Duodenal mucosa (tissue), 2 donors: ENCODE measurements around the gene FRMD5.
"Not testable (repeated sequence)": the region's sequence is repeated elsewhere in the genome, so short reads cannot be mapped to it uniquely, and the experiment has no call there.

Source experiments
- H3K27ac ChIP-seq: one replicate; pipeline ENCODE4 v1.7.0; 2013; ENCODE audit warnings: low read depth, low read length
- H3K27me3 ChIP-seq, 2 donors: one replicate each; pipeline ENCODE4 v1.7.0; 2013; ENCODE audit warnings: low read length in 2 of 2, control low read depth in 1 of 2; ENCODE audit not compliant: insufficient read depth in 2 of 2, control insufficient read depth in 1 of 2
- H3K36me3 ChIP-seq, 2 donors: one replicate each; pipeline ENCODE4 v1.7.0; 2013; ENCODE audit warnings: low read length in 2 of 2, control low read depth in 1 of 2; ENCODE audit not compliant: insufficient read depth in 2 of 2, control insufficient read depth in 1 of 2
- H3K4me1 ChIP-seq, 2 donors: one replicate each; pipeline ENCODE4 v1.7.0; 2013; ENCODE audit warnings: low read length in 2 of 2, control low read depth in 1 of 2; ENCODE audit not compliant: insufficient read depth in 2 of 2, control insufficient read depth in 1 of 2
- H3K4me3 ChIP-seq, 2 donors: one replicate each; pipeline ENCODE4 v1.7.0; 2013; ENCODE audit warnings: low read length in 2 of 2, low read depth in 1 of 2
- H3K9ac ChIP-seq, 2 donors: one replicate each; pipeline ENCODE4 v1.7.0; 2013; ENCODE audit warnings: low read length in 2 of 2, low read depth in 1 of 2
- H3K9me3 ChIP-seq, 2 donors: one replicate each; pipeline ENCODE4 v1.7.0; 2013; ENCODE audit warnings: low read length in 2 of 2, control low read depth in 1 of 2; ENCODE audit not compliant: control insufficient read depth in 1 of 2

The FRMD5 gene

GRCh38 chr15:43879386-43880355, 315.4 kb downstream of the FRMD5 start:
- Histone ChIP-seq H3K27me3 (no peaks in the 10 kb centered on the region), H3K27ac (no peak overlapping the region), H3K36me3 (no peaks in the 10 kb centered on the region), H3K9me3 (no peaks in the 10 kb centered on the region), H3K9ac (no peak overlapping the region), H3K4me1 (no peaks in the 10 kb centered on the region), H3K4me3 (no peak overlapping the region)

GRCh38 chr15:43878446-43878845, 316.6 kb downstream of the FRMD5 start:
- Histone ChIP-seq H3K27me3 (no peaks in the 10 kb centered on the region), H3K36me3 (no peaks in the 10 kb centered on the region), H3K4me3 (no peak overlapping the region), H3K27ac (no peak overlapping the region), H3K4me1 (no peaks in the 10 kb centered on the region), H3K9ac (no peak overlapping the region), H3K9me3 (no peaks in the 10 kb centered on the region)

DNA sequence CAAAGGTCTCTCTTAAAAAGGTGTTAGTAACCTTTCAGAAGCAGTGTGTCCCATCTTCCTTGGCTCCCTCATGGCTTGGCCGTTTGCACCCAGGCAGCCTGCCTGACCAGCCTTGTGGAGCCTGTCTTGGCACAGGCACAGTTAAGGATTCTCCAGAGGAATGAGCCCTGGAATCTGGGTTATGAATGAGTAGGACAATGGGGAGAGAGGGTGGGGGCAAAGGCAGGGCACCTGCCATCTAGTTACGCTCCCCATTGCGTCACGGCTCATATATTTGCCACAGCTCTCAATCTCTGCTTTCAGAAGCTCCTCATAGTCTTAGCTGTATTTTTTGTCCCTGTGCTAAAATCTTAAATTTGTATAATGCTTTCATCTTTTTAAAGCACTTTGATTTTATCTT, 317.7 kb downstream of the FRMD5 start:
- Histone ChIP-seq H3K9ac (no peak overlapping the region), H3K9me3 (no peaks in the 10 kb centered on the region), H3K36me3 (no peaks in the 10 kb centered on the region), H3K4me1 (no peaks in the 10 kb centered on the region), H3K4me3 (no peak overlapping the region), H3K27ac (no peak overlapping the region), H3K27me3 (no peaks in the 10 kb centered on the region)

GRCh38 chr15:43876872-43877271, 318.2 kb downstream of the FRMD5 start:
- H3K4me3 ChIP-seq = no peak overlapping the region
- no peaks in the 10 kb centered on the region for H3K36me3 ChIP-seq
- H3K4me1 ChIP-seq = no peaks in the 10 kb centered on the region
- no peak overlapping the region for H3K9ac ChIP-seq
- no peak overlapping the region for H3K27ac ChIP-seq
- H3K9me3 ChIP-seq = no peaks in the 10 kb centered on the region
- H3K27me3 ChIP-seq = no peaks in the 10 kb centered on the region

DNA sequence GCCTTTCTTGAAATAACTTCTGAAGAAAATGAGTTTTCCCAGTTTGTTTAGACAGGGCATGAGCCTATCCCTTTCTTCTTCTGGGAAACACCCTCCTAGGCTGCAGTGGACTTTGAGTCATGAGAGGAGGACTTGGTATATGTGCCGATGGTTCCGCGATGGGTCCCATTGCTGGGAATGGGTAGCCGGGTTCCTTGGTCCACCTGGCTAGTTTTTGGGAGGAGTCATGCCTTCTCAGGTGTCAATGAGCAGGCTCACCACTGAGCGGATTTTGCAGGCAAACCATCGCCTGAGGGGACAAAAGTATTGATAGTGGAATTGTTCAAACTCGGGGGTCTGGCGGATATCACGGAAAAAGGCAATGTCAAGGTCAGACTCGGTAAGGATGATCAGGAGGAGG, 321.4 kb downstream of the FRMD5 start:
- no peaks in the 10 kb centered on the region for H3K9me3 ChIP-seq
- H3K27me3 ChIP-seq = no peaks in the 10 kb centered on the region
- H3K27ac ChIP-seq = no peak overlapping the region
- no peaks in the 10 kb centered on the region for H3K4me1 ChIP-seq
- no peak overlapping the region for H3K9ac ChIP-seq
- no peaks in the 10 kb centered on the region for H3K36me3 ChIP-seq
- no peak overlapping the region for H3K4me3 ChIP-seq

GRCh38 chr15:43872416-43873020, 322.6 kb downstream of the FRMD5 start:
- H3K9ac ChIP-seq = no peak overlapping the region
- H3K27ac ChIP-seq = no peak overlapping the region
- no peaks in the 10 kb centered on the region for H3K36me3 ChIP-seq

DNA sequence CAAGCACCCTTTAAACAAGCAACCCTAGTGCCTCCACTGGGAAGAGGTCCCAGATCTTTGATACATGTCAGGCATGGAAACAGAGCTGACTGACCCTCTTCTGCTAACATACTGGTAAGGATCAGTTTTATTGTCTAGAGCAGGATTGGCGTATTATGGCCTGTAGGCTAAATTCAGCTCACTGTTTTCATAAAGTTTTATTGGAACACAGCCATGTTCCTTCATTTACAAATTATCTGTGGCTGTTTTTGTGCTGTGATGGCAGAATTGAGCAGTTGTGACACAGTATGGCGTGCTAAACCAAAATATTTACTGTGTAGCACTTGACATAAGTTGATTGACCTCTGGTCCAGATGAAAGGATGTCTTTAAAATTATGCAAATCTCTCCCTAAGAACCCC, 323.2 kb downstream of the FRMD5 start:
- H3K4me1 ChIP-seq = no peaks in the 10 kb centered on the region
- H3K36me3 ChIP-seq = no peaks in the 10 kb centered on the region
- no peaks in the 10 kb centered on the region for H3K9me3 ChIP-seq
- no peak overlapping the region for H3K4me3 ChIP-seq
- no peak overlapping the region for H3K27ac ChIP-seq
- H3K27me3 ChIP-seq = no peaks in the 10 kb centered on the region
- no peak overlapping the region for H3K9ac ChIP-seq

More at GRCh38 chr15:43872416-43873020, 322.6 kb downstream of the FRMD5 start:
- Histone ChIP-seq H3K9me3 (no peaks in the 10 kb centered on the region), H3K27me3 (no peaks in the 10 kb centered on the region), H3K4me1 (no peaks in the 10 kb centered on the region), H3K4me3 (no peak overlapping the region)

DNA sequence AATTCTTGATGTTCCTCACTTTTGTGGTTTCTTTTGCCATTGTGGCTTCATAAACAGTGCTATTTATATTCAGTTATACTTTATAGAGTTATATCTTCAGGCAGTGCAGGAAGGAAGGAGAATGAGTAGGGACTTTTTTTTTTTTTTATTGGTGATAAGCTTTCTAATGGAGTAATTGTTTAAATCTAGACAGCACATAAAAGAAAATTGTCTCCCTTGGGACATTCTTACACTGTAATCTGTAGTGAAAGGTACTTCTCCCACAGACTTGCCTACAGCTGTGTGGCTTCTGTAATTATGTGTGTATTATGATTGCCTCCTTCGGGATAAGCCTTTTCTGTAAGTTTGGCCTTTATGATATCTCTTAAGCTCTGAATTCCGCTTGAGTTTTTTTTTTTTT, 326.7 kb downstream of the FRMD5 start:
- H3K4me3 ChIP-seq = no peak overlapping the region
- H3K9me3 ChIP-seq = no peaks in the 10 kb centered on the region
- H3K4me1 ChIP-seq = no peaks in the 10 kb centered on the region
- no peaks in the 10 kb centered on the region for H3K36me3 ChIP-seq
- H3K27me3 ChIP-seq = no peaks in the 10 kb centered on the region
- no peak overlapping the region for H3K27ac ChIP-seq
- H3K9ac ChIP-seq = no peak overlapping the region

DNA sequence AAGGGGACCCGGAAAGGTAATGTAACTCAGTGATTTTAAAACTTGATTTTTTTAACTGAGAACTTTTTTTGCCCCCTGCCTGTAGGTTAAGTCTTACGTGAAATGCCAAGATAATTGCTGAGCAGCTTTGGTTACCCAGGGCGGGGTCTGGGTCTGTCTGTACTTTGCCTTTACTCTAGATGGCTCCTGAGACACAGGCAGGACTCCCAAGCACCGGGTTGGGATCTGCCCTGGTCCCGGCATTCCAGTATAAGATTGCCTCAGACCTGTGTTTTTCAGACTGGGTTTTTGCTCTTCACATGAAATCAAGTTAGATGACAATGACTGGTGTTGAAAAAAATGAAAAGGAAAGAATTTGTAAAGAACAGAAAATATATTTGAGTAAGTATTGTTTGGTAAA, 328.0 kb downstream of the FRMD5 start:
- H3K9ac ChIP-seq = no peak overlapping the region
- no peaks in the 10 kb centered on the region for H3K27me3 ChIP-seq
- H3K27ac ChIP-seq = no peak overlapping the region
- H3K36me3 ChIP-seq = no peaks in the 10 kb centered on the region
- no peaks in the 10 kb centered on the region for H3K9me3 ChIP-seq
- H3K4me3 ChIP-seq = no peak overlapping the region
- no peaks in the 10 kb centered on the region for H3K4me1 ChIP-seq

GRCh38 chr15:43866636-43867035, 328.4 kb downstream of the FRMD5 start:
- not testable (repeated sequence) for H3K36me3 ChIP-seq, H3K9ac ChIP-seq, H3K4me1 ChIP-seq, H3K9me3 ChIP-seq, H3K4me3 ChIP-seq, H3K27ac ChIP-seq, H3K27me3 ChIP-seq
